Measurements from ENCODE around the gene SMARCD3. TPM values are rescaled to one million over a fixed set of nuclear protein-coding genes. Genes with fewer than 3 reads are reported as not detected.

SMARCD3 gene
- total and polyA plus RNA-seq, 2 of the 8 experiments (the other 6 are each of a cell fraction or from before 2014, with no cell fraction given): 3.0 to 5.6 TPM

GRCh38 chr7:151296202-151296992 lies 47.9 kb upstream of the SMARCD3 start:
- no peak overlapping the region for H3K4ac ChIP-seq (replicated peaks; ENCODE audit: insufficient read length, low read depth, low read length)
- peaks cover 1 to 5% (median 2%) of the 10 kb centered on the region in 4 experiments; a peak in 4 of 7 replicates for H3K27me3 ChIP-seq (replicated peaks in 1 of 4; ENCODE audit: control insufficient read depth in 3 of 4, extremely low read depth in 1 of 4, insufficient read depth in 3 of 4, low read length in 3 of 4)
- no peak overlapping the region for H3K4me3 ChIP-seq (ENCODE audit: extremely low read depth in 1 of 4, insufficient read depth in 2 of 4, low read depth in 3 of 4, low read length in 4 of 4)
- FAIRE-seq: no peak
- H3K27ac ChIP-seq (ENCODE audit: low read depth, low read length): no peak overlapping the region
- no peak overlapping the region for H2BK120ac ChIP-seq (replicated peaks; ENCODE audit: low read depth, low read length)
- no peak overlapping the region for H4K5ac ChIP-seq (ENCODE audit: insufficient read length, low read depth, low read length)
- H2BK12ac ChIP-seq (ENCODE audit: low read depth, low read length): no peak overlapping the region
- peaks cover 5% of the 10 kb centered on the region; the same call in 1 of the 2 replicates for H3K23me2 ChIP-seq (ENCODE audit: low read depth, low read length)
- H2BK20ac ChIP-seq (ENCODE audit: low read length): no peak overlapping the region
- H4K20me1 ChIP-seq (replicated peaks in 1 of 2; ENCODE audit: control insufficient read depth in 1 of 2, insufficient read depth in 2 of 2, low read length in 2 of 2): peaks cover 0 to 6% of the 10 kb centered on the region in 2 experiments
- H3K18ac ChIP-seq (ENCODE audit: extremely low read depth, low read length): no peak overlapping the region
- no peak overlapping the region for H3K14ac ChIP-seq (ENCODE audit: insufficient read length)
- H3K79me2 ChIP-seq (ENCODE audit: control insufficient read depth in 1 of 2, insufficient read depth in 2 of 2, low read length in 2 of 2): no peaks in the 10 kb centered on the region
- no peaks in the 10 kb centered on the region for H3K79me1 ChIP-seq (ENCODE audit: low read depth, low read length)
- ChIA-PET CTCF (ENCODE audit: partially characterized antibody) (interaction anchor here (0.9 to 1.7 kb wide), 6 partner anchors 10 to 52 kb away, joined by 3 to 8 read pairs (median 3); no protein-coding TSS in a partner anchor), POLR2A (ENCODE audit: partially characterized antibody) (no interaction called here)
- no peak overlapping the region for H2BK15ac ChIP-seq (ENCODE audit: low read length)
- DNase-seq (ENCODE audit: low read depth in 1 of 2, low spot score in 2 of 2): no peak
- H2AK5ac ChIP-seq (ENCODE audit: low read depth, low read length): no peak overlapping the region
- H4K8ac ChIP-seq (ENCODE audit: extremely low read depth, insufficient read depth, low read length): no peak overlapping the region
- TF ChIP-seq POLR2AphosphoS5 (IDR thresholded peaks at IDR 0.05; ENCODE audit: low read depth, low read length) (no peak), CEBPB (IDR thresholded peaks at IDR 0.05; ENCODE audit: low read depth, low read length) (no peak), RXRA (IDR thresholded peaks at IDR 0.05; ENCODE audit: insufficient read depth, low read depth, low read length) (no peak), POLR2A (IDR thresholded peaks at IDR 0.05; ENCODE audit: control extremely low read depth in 1 of 2, low read depth in 2 of 2, low read length in 2 of 2) (no peak)
- no peak overlapping the region for H3K23ac ChIP-seq (ENCODE audit: insufficient read length)
- H3K9ac ChIP-seq (replicated peaks in 1 of 4; ENCODE audit: extremely low read depth in 1 of 4, low read depth in 3 of 4, low read length in 3 of 4): no peak overlapping the region
- no peak overlapping the region for H3K56ac ChIP-seq (replicated peaks; ENCODE audit: insufficient read length, low read depth, low read length)
- 0 out of 4 replicates have a peak, but pooled peaks cover 0 to 3% of the 10 kb centered on the region in 2 experiments for H3K9me3 ChIP-seq (ENCODE audit: insufficient read depth in 2 of 2, low read depth in 1 of 2, low read length in 1 of 2)
- H3K36me3 ChIP-seq (ENCODE audit: control insufficient read depth in 2 of 4, insufficient read depth in 4 of 4, low read length in 3 of 4): no peaks in the 10 kb centered on the region; a peak in 1 of 8 replicates
- H4K91ac ChIP-seq (replicated peaks; ENCODE audit: insufficient read length, low read length): no peak overlapping the region
- H3K4me2 ChIP-seq (ENCODE audit: insufficient read depth in 1 of 2, low read depth in 2 of 2, low read length in 2 of 2): no peak overlapping the region
- no peak overlapping the region for H2BK5ac ChIP-seq (ENCODE audit: low read depth, low read length)
- no peak overlapping the region for H2AFZ ChIP-seq (ENCODE audit: low read length)
- H3K4me1 ChIP-seq (replicated peaks in 1 of 4; ENCODE audit: control insufficient read depth in 3 of 4, insufficient read depth in 4 of 4, low read length in 3 of 4): no peaks in the 10 kb centered on the region
- 54% methylated on average over 3 of the region's 3 CpGs; no CpG with 5 or more reads in 1 of the 2 experiments for WGBS, 2 experiments (ENCODE audit: extremely low coverage in 1 of 2, insufficient coverage in 1 of 2, insufficient read length in 1 of 2, insufficient replicate concordance in 2 of 2, low coverage in 1 of 2, low lambda C conversion rate in 2 of 2, missing lambda C conversion rate in 1 of 2)

Data from H1 (cell line).